HFFc6 (cell line): Measurements from ENCODE around the gene CCDC74B. TPM values are rescaled to one million over a fixed set of nuclear protein-coding genes. Genes with fewer than 3 reads are reported as not detected.
"Not testable (repeated sequence)": the region's sequence is repeated elsewhere in the genome, so short reads cannot be mapped to it uniquely, and the experiment has no call there.

Source experiments
- DNase-seq: peaks from one replicate; pipeline ENCODE4 v3.0.0-alpha.2; 2018
- H3K27ac Mint-ChIP-seq: 2 replicates; pipeline ENCODE4 v1.8.0; 2020; ENCODE audit warnings: mild to moderate bottlenecking, mixed read lengths
- H3K27me3 Mint-ChIP-seq: 2 replicates; pipeline ENCODE4 v1.8.0; 2021; ENCODE audit warnings: mild to moderate bottlenecking, moderate library complexity, mixed read lengths; ENCODE audit not compliant: insufficient read depth
- H3K36me3 Mint-ChIP-seq: 2 replicates; pipeline ENCODE4 v1.8.0; 2021; ENCODE audit warnings: low read depth, mixed read lengths
- H3K4me1 Mint-ChIP-seq: 2 replicates; pipeline ENCODE4 v1.8.0; 2020; ENCODE audit warnings: low read depth, mixed read lengths
- H3K4me3 Mint-ChIP-seq: 2 replicates; pipeline ENCODE4 v1.8.0; 2020; ENCODE audit warnings: mild to moderate bottlenecking, moderate library complexity, mixed read lengths
- H3K9me3 Mint-ChIP-seq: 2 replicates; pipeline ENCODE4 v1.8.0; 2020; ENCODE audit warnings: mild to moderate bottlenecking, mixed read lengths
- total RNA-seq, 6 experiments: library from RNA; stranded (reverse); fragmentation: NEBNext Ultra II Directional; extraction: Animal tissue kit (Norgen Biotek cat#: 25700); gene quantifications; 2 replicates in 1 of 6; 3 replicates in 5 of 6; pipeline ENCODE4 v1.2.3, GENCODE V29; 2021
- TF ChIP-seq, protein P1 (sequence below): fragments of 200-600 bp; sonication (generic); IDR thresholded peaks from 2 replicates; pipeline ENCODE4 v1.5.0; 2021; ENCODE audit warnings: antibody characterized with exemption, mild to moderate bottlenecking

The CCDC74B gene
- total RNA-seq, 6 experiments from 2014 or later = 3.1 to 6.3 (median 5.0) TPM

DNA sequence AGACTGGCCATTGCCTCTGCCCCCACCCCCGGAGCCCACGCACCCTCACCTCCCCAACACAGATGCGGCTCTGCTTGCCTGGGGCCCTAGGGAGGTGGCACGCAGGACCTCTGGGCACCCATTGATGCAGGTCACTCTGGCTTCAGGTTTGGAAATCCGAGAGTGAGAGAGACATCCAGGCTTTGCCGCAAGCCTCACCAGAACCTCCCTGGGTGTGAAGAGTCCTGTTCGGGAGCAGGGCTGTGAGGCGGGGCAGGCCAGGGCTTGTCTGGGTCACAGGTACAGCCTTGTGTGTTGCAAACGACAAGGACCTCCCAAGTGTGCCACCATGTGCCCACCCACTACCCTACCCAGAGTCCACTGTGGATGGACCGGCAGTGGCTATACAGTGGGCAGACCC is 8.4 kb downstream of the CCDC74B start:
- H3K4me3 Mint-ChIP-seq, H3K27me3 Mint-ChIP-seq, H3K36me3 Mint-ChIP-seq, DNase-seq, H3K4me1 Mint-ChIP-seq, H3K27ac Mint-ChIP-seq, H3K9me3 Mint-ChIP-seq: not testable (repeated sequence)

DNA sequence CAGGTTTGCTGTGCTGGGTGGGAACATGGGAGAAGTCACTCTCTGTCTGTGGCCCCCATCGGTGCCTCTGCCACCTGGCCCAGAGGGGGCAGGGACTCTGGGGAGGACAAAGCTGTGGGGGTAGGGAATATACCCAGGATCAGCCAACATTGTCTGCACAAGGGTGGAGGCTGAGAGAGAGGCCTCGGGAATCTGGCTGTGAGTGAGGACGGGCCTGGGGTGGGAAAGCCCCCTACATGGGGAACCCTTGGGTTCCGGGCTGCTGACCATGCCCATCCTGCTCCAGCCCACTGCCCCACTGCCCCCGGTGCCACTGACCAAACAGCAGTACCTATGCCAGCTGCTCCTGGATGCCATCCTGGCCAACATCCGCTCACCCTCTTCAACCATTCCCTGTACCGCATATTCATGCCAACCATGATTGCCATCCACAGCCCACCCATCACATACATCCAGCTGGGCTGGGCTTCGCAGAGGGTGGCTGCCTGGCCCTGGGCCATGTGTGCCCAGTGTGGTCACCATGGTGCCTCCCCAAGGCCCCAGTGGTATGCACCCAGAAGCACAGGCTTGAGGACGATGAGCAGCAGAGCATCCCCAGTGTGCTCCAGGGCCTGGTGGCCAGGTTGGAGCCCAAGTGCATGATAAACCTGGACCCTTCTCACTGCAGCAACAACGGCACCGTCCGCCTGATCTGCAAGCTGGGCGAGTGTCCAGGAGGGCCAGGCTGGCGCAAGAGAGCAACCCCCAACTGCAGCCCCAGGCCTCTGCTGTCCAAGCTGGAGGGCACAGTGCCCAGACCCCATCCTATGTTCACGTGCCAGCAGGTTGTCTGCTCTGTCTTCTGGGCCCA is 9.0 kb downstream of the CCDC74B start:
- no peaks in the 10 kb centered on the region for H3K9me3 Mint-ChIP-seq
- TF ChIP-seq, protein P1, sequence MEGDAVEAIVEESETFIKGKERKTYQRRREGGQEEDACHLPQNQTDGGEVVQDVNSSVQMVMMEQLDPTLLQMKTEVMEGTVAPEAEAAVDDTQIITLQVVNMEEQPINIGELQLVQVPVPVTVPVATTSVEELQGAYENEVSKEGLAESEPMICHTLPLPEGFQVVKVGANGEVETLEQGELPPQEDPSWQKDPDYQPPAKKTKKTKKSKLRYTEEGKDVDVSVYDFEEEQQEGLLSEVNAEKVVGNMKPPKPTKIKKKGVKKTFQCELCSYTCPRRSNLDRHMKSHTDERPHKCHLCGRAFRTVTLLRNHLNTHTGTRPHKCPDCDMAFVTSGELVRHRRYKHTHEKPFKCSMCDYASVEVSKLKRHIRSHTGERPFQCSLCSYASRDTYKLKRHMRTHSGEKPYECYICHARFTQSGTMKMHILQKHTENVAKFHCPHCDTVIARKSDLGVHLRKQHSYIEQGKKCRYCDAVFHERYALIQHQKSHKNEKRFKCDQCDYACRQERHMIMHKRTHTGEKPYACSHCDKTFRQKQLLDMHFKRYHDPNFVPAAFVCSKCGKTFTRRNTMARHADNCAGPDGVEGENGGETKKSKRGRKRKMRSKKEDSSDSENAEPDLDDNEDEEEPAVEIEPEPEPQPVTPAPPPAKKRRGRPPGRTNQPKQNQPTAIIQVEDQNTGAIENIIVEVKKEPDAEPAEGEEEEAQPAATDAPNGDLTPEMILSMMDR = no peak
- no peak overlapping the region for H3K4me3 Mint-ChIP-seq
- H3K36me3 Mint-ChIP-seq = no peaks in the 10 kb centered on the region
- no peak overlapping the region for H3K27ac Mint-ChIP-seq
- peaks cover 2% of the 10 kb centered on the region; the same call in 1 of the 2 replicates for H3K27me3 Mint-ChIP-seq
- DNase-seq = no peak
- no peaks in the 10 kb centered on the region for H3K4me1 Mint-ChIP-seq

DNA sequence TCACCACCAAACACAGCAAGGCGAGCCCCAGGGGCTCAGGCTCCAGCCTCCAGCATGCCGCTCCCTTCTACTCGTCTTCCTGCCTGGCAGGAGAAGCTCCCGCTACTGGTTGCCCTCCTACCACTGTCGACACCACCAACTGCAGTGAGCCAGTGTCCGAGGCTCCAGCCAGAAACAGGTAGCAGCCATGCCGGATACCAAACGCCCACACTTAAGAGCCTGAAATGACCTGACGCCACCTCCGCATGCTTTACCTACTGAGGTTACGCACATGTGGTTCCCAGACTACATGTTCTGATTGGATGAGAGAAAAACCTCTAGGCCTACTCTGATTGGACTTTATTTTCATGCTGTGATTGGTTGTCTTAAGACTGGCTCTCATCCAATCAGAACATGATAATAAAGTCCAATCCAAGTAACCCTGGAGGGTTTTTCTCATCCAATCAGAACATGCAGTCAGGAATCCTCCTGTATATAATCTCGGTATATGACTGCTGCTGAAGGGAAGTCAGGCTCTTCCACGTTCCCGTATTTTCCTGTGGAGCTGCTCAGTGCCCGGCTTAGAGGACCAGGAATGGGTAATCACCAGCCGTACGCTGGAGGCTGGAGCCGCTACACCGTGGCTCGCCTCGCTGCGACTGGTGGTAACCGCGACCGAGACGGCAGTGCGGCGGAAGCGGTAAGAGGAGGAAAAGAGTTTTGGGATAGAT is 15.6 kb downstream of the CCDC74B start, which contains the start of gene POTEF:
TSS of gene POTEF (minus strand) at position 103 of the 710 bp plus-strand sequence. CDS start 8,707 bp downstream, outside the sequence.
- not testable (repeated sequence) for H3K9me3 Mint-ChIP-seq, H3K4me3 Mint-ChIP-seq, H3K36me3 Mint-ChIP-seq, DNase-seq, H3K27me3 Mint-ChIP-seq, H3K4me1 Mint-ChIP-seq, H3K27ac Mint-ChIP-seq

DNA sequence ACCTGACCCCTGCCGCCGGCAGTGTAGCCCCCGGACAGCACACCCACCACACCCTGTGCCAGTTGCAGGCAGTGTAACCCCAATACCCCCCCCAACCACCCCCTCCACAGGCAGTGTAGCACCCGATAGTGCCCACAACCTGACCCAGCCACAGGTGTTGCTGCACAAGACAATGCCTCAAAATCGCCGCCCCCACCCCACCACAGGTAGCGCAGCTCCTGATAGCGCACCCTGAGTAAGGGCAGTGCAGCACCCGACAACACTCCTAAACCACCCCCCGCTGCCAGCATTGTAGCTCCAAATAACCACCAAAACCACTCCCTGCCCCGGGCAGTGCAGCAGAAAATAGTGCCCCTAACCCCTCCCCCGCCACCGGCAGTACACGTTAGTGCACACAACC is 16.4 kb downstream of the CCDC74B start:
- not testable (repeated sequence) for H3K9me3 Mint-ChIP-seq, H3K4me1 Mint-ChIP-seq, H3K36me3 Mint-ChIP-seq, H3K27ac Mint-ChIP-seq, DNase-seq, H3K27me3 Mint-ChIP-seq, H3K4me3 Mint-ChIP-seq

DNA sequence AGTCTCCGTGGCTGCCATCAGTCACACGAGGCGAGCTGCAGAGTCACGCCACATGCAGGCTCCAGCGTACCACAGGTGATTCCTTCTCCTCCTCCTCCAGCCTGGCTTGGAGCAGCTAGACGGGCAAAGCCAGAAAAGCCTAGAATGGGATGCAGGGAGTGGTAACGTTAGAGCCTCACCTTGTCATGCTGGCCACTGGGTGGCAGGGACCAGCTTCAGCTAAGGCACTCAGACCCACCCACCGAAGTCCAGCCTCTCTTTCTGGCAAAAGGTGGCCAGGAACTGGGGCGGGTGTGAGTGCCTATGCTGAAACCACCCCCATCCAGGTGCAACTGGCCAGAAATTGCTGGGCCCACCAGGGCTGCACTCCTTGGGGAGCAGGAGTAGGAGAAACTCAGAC is 17.2 kb downstream of the CCDC74B start:
- H3K4me3 Mint-ChIP-seq, H3K4me1 Mint-ChIP-seq, H3K27me3 Mint-ChIP-seq: not testable (repeated sequence)

DNA sequence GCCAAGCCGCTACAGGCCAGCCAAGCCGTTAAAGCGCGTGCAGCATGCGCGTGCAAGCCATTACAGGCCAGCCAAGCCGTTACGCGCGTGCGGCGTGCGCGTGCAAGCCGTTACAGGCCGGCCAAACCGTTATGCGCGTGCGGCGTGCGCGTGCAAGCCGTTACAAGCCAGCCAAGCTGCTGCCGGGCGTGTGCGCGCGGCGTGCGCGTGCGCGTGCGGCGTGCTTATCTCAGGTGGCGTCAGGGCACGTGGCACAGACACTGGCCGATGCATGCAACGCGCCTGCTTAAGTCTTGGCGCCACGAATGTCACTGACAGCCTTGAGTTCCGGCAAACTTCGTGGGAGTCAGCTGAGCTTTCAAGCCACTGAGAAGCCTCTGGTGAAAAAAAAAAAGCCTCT is 24.0 kb downstream of the CCDC74B start:
- not testable (repeated sequence) for H3K27ac Mint-ChIP-seq

More for the DNA sequence above, 17.2 kb downstream of the CCDC74B start:
- H3K27ac Mint-ChIP-seq, DNase-seq, H3K36me3 Mint-ChIP-seq, H3K9me3 Mint-ChIP-seq: not testable (repeated sequence)

DNA sequence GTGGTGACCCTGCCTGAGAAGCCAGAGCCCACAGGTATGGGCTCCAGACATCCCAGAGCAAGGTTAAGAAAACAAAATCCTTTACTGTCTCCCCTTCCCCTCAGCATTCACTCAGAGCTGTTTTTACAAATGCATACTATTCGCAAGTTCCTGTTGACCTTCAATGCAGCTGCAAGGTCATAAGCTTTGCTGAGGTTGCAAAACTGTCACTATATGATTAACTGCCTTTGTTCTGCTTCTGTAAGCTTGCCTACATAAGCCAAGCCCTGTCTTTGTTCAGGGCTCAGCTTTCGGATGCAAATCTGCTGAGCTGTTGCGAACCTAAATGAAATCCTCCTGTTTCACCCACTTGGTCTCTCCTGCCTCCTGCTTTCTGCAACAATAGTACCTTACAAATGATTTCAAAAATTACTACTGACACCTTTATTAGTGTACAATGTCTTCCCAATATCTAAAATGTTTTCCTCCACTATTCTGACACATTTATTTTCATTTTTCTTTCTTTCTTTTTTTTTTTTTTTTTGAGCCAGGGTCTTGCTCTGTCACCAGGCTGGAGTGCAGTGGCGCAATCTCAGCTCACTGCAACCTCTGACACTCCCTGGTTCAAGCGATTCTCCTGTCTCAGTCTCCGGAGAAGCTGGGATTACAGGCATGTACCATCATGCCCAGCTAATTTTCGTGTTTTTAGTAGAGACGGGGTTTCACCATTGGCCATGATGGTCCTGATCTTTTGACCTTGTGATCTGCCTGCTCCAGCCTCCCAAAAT is 42.1 kb downstream of the CCDC74B start:
- not testable (repeated sequence) for H3K9me3 Mint-ChIP-seq, DNase-seq, H3K4me1 Mint-ChIP-seq, H3K36me3 Mint-ChIP-seq, H3K27ac Mint-ChIP-seq, H3K27me3 Mint-ChIP-seq, H3K4me3 Mint-ChIP-seq

More for the DNA sequence above, 24.0 kb downstream of the CCDC74B start:
- H3K27me3 Mint-ChIP-seq, H3K4me1 Mint-ChIP-seq, H3K9me3 Mint-ChIP-seq, H3K4me3 Mint-ChIP-seq, DNase-seq, H3K36me3 Mint-ChIP-seq: not testable (repeated sequence)

Other genes starting within 250 kb of the CCDC74B start
- not detected for gene RAB6C, start 165.4 kb downstream of the CCDC74B start, total RNA-seq
- not detected for gene POTEF, start 15.9 kb downstream of the CCDC74B start, total RNA-seq
- gene SMPD4, start 36.5 kb upstream of the CCDC74B start, total RNA-seq = 10 to 100 TPM; 59.9 to 75.3 (median 64.6) TPM
- 100 to 1,000 TPM; 259 to 361 (median 309) TPM for gene MZT2B, start 37.1 kb upstream of the CCDC74B start, total RNA-seq
- gene TUBA3E, start 53.3 kb upstream of the CCDC74B start, total RNA-seq = not detected
- gene IMP4, start 197.8 kb upstream of the CCDC74B start, total RNA-seq = 100 to 1,000 TPM in 1 of 6 experiments, 10 to 100 TPM in 5; 79.9 to 103 (median 90.4) TPM
- gene PTPN18, start 210.9 kb upstream of the CCDC74B start, total RNA-seq = 10 to 100 TPM; 15.5 to 18.9 (median 17.5) TPM